Epithelial cell of proximal tubule (primary cell): ENCODE measurements around the gene PYDC1. TPM values are rescaled to one million over a fixed set of nuclear protein-coding genes. Genes with fewer than 3 reads are reported as not detected.

Source experiments
- DNase-seq: peaks from one replicate; pipeline ENCODE4 v3.0.0-alpha.2; 2011; ENCODE audit warnings: low read depth
- H3K4me3 ChIP-seq: 2 replicates; pipeline ENCODE4 v1.5.1; 2011; ENCODE audit warnings: low read depth, mild to moderate bottlenecking, low read length
- total RNA-seq: library from RNA; depleted of rRNA; stranded (reverse); fragments of >200 nt; gene quantifications from 2 replicates; pipeline ENCODE4 v1.2.3, GENCODE V29; 2015
- TF ChIP-seq, protein P1 (sequence below): conservative IDR thresholded peaks from 2 replicates; pipeline ENCODE4 v1.5.1; 2012; ENCODE audit warnings: low read depth, mild to moderate bottlenecking, low read length

PYDC1 gene
- not detected in 2 replicates for total RNA-seq

DNA sequence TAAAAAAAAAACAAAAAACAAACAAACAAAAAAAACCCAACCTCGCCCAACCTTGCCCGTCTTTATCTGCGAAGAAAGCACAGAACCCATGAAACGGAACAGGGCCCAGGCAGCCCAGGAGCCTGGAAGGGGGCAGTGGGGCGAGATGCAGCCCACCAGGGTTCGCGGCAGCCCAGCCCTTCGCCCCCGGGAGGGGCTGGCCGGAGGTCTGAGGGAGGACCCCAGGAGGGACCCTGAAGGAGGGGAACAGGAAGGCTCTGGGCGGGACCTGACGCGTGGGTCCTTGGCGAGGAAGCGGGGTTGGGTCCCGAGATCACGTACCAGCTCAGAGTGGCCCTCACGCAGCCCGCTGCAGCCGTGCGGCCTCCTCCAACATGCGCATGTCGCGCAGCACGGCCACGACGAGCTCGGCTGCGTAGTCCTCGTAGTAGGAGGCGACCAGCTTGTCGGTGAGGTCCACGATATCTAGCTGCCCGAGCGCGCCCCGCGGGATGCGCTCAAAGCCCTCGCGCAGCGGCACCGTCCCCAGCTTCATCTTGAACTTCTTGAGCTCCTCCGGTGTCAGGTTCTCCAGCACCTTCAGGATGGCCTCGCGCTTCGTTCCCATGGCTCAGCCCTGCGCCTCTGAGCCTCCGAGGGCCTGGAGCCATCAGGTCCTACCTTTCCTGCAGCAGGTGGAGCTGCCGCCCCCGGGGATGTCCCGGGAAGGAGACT lies at the start of gene PYDC1:
Gene PYDC1 (minus strand): TSS at position 714 of the 714 bp plus-strand sequence. CDS start 107 bp downstream, at position 607.
- no peak for DNase-seq
- TF ChIP-seq, protein P1, sequence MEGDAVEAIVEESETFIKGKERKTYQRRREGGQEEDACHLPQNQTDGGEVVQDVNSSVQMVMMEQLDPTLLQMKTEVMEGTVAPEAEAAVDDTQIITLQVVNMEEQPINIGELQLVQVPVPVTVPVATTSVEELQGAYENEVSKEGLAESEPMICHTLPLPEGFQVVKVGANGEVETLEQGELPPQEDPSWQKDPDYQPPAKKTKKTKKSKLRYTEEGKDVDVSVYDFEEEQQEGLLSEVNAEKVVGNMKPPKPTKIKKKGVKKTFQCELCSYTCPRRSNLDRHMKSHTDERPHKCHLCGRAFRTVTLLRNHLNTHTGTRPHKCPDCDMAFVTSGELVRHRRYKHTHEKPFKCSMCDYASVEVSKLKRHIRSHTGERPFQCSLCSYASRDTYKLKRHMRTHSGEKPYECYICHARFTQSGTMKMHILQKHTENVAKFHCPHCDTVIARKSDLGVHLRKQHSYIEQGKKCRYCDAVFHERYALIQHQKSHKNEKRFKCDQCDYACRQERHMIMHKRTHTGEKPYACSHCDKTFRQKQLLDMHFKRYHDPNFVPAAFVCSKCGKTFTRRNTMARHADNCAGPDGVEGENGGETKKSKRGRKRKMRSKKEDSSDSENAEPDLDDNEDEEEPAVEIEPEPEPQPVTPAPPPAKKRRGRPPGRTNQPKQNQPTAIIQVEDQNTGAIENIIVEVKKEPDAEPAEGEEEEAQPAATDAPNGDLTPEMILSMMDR = no peak
- no peak within 1 kb of the TSS for H3K4me3 ChIP-seq

DNA sequence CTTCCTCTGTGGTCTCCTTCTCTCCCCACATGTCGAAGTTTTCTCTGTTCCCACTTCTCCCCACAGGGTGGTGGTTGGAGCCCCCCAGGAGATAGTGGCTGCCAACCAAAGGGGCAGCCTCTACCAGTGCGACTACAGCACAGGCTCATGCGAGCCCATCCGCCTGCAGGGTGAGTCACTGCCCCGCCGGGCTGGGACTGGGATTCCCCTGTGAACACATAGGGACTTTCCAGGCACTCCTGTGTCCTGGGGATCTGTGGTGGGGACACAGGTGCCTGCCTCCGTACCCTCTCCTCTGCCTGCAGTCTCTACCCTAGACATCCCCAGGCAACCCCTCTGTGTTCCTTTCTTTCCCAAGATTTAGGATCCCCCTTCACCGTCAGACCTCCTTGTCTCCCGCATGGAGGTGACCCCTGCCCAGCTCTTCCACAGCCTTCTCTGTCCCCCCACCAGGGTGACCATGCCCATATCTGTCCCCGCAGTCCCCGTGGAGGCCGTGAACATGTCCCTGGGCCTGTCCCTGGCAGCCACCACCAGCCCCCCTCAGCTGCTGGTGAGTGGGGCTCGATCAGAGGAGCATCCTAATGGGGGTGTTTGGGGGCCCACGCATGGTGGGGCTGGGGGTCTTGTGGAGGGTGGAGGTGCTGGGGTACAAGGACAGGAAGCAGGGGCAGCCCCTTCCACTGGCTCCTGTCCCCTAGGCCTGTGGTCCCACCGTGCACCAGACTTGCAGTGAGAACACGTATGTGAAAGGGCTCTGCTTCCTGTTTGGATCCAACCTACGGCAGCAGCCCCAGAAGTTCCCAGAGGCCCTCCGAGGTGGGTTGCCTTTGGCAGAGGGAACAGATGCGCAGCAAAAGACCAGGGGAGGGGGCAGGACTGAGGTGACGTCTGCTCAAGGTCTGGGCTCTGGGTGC lies 48.7 kb upstream of the PYDC1 start:
- peak; percentile 50 for DNase-seq
- TF ChIP-seq, protein P1 = no peak
- H3K4me3 ChIP-seq = no peak overlapping the region

DNA sequence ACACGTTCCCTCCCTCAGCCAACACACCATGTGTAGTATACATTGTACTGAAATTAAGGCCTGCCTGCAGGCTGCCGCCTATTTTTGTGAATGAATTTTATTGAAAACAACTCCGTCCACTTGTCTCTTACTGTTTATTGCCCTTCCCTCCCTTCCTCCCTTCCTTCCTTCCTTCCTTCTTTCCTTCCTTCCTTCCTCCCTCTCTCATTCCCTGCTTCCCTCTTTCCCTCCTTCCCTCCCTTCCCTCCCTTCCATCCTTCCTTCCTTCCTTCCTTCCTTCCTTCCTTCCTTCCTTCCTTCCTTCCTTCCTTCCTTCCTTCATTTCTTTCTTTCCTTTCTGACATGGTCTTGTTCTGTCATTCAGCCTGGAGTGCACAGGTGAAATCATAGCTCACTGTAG lies 45.1 kb upstream of the PYDC1 start:
- no peak overlapping the region for H3K4me3 ChIP-seq
- TF ChIP-seq, protein P1 = no peak
- no peak for DNase-seq

DNA sequence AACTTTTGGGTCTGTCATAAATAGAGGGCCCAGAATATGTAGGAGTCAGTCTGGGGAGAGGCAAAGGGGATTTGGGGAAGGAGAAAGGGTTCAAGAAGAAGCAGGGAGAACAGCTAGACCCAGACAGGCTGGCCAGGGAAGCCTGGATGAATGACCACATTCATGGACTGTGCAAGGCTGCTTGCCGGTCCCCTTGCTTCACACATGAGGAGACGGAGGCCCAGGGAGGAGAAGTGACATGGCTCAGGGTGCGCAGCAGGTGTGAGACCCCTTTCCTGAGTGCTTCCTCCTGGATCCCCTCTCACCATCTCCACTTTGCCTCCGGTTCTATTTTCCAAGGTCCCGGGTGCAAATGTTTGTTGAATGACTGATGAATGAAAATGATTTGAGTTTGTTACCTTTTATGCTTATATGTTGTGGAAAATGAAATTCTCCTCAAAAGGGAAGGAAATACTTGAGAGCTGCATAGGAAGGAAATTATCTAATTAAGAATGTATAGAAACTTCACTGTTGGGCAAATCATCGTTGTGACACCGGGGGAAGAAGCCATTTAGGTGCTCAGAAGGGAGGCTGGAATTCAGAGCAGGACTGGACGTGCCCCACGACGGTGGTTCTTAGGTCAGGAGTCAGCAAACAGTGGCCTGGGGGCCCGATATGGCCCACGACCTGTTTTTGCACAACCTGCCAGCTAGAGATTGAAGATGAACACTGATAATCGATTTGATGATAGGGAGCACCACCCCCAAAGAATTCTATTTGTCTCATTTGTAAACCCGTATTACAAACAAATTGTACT lies 43.4 kb upstream of the PYDC1 start:
- H3K4me3 ChIP-seq = no peak overlapping the region
- no peak for DNase-seq
- TF ChIP-seq, protein P1 = no peak

DNA sequence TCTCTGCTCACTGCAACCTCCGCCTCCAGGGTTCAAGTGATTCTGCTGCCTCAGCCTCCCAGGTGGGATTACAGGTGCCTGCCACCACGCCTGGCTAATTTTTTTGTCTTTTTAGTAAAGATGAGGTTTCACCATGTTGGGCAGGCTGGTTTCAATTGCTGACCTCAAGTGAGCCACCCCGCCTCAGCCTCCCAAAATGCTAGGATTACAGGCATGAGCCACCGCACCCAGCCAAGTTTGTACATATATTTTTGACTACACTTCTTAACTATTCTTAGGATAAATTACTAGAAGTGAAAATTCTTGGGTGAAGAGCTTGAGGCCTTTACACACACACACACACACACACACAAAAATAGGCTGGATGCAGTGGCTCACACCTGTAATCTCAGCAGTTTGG lies 41.4 kb upstream of the PYDC1 start:
- no peak for DNase-seq
- H3K4me3 ChIP-seq = no peak overlapping the region
- TF ChIP-seq, protein P1 = no peak

DNA sequence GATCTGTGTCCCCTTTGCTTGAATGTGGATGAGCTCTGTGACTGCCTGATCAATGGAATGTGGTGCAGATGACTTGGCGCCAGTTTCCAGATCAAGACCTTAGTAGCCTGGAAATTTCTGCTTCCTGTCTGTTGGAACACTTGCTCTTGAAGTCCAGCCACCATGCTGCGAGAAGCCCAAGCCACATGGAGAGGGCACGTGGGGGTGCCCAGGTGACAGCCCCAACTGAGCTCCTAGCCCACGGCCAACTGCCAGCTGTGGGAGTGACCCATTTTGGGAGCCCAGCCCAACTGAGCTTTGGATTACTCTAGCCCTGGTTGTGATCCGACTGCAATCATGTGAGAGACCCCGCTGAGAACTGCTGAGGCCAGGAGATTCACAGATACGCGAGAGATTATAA lies 39.5 kb upstream of the PYDC1 start:
- TF ChIP-seq, protein P1 = no peak
- H3K4me3 ChIP-seq = no peak overlapping the region
- DNase-seq = no peak
